ENCODE data around the gene ITGA5. TPM values are rescaled to one million over a fixed set of nuclear protein-coding genes. Genes with fewer than 3 reads are reported as not detected.

Gene ITGA5
- total RNA-seq, 1 experiment from 2014 or later = 96.8 TPM

DNA sequence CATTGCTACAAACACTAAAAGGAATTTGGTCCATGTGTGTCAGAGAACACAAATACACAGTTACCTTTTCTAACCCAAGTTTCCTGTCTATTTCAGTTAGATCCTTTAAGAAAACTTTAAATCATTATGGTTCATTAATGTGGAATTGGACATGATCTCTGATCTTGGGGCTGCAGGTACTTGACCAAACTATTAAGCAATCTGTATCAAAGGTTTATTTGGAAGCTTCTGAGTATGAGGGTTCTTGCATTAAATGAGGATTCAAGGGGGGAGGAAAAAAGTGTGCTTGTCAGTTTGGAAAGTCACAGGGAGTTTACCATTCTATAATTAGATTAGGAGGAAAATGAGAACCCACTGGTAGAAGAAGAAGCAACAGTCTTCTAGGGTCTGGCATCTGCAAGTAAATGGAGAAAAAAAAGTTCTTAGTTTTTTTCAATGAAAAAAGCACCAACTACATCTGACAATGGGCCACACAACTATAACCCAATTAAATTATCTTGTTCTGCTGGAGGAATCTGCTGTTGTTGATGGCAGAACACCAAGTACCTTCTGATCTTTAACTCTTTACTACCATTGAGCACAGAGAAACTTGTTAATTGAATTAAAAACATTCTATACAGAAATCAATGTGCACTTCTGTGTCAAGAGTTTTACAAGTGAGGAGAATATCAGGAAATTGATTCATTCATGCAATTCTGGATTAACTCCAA, 36.8 kb upstream of the ITGA5 start:
- Histone ChIP-seq H3K36me3 (ENCODE audit: insufficient read depth, low read length, poor library complexity, severe bottlenecking) (no peaks in the 10 kb centered on the region), H3K27ac (ENCODE audit: low read depth, low read length, poor library complexity, severe bottlenecking) (no peak overlapping the region), H3K27me3 (replicated peaks; ENCODE audit: insufficient read depth, low read depth, low read length, poor library complexity) (no peaks in the 10 kb centered on the region), H3K4me3 (ENCODE audit: low read depth, low read length, poor library complexity, severe bottlenecking) (no peak overlapping the region), H3K9me3 (ENCODE audit: low read depth, low read length, poor library complexity, severe bottlenecking) (no peaks in the 10 kb centered on the region), H3K4me1 (ENCODE audit: insufficient read depth, low read length, poor library complexity, severe bottlenecking) (peaks cover 10% of the 10 kb centered on the region)
- CTCF ChIA-PET = no interaction called here
- no peak for DNase-seq (ENCODE audit: low spot score)
- BruUV-seq (replicated peaks) = no TSS peak
- TF ChIP-seq, protein P1, sequence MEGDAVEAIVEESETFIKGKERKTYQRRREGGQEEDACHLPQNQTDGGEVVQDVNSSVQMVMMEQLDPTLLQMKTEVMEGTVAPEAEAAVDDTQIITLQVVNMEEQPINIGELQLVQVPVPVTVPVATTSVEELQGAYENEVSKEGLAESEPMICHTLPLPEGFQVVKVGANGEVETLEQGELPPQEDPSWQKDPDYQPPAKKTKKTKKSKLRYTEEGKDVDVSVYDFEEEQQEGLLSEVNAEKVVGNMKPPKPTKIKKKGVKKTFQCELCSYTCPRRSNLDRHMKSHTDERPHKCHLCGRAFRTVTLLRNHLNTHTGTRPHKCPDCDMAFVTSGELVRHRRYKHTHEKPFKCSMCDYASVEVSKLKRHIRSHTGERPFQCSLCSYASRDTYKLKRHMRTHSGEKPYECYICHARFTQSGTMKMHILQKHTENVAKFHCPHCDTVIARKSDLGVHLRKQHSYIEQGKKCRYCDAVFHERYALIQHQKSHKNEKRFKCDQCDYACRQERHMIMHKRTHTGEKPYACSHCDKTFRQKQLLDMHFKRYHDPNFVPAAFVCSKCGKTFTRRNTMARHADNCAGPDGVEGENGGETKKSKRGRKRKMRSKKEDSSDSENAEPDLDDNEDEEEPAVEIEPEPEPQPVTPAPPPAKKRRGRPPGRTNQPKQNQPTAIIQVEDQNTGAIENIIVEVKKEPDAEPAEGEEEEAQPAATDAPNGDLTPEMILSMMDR (conservative IDR thresholded peaks at IDR 0.05; ENCODE audit: low read depth, low read length) = no peak
- no peak for TF ChIP-seq EZH2 (IDR thresholded peaks at IDR 0.05; ENCODE audit: borderline replicate concordance, low read depth, low read length, poor library complexity, severe bottlenecking)
- intact Hi-C loops (cut with micrococcal nuclease; ENCODE audit: unreplicated experiment) = no loop called here
- POLR2A ChIA-PET (ENCODE audit: low non-redundant PET) = no interaction called here

DNA sequence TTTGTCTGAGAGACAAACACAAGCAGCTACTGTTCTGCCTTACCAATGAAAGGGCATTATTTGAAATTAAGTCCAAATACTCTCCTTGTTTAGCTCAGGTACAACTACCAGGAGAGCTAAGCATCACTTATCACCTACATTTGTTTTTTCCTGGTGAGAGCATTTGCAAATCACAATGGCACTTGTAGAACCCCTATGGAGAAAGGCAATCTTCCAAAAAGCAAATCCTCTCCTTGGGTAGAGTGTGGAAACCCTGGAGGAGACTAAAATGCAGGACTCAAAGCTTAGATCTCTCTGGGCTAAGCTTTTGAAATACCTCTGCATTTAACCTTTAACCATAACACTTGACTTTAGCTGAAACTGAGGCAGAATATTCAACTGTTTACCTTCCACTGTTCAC, 33.6 kb upstream of the ITGA5 start:
- intact Hi-C loops (cut with micrococcal nuclease; ENCODE audit: unreplicated experiment) = no loop called here
- Histone ChIP-seq H3K36me3 (ENCODE audit: insufficient read depth, low read length, poor library complexity, severe bottlenecking) (no peaks in the 10 kb centered on the region), H3K9me3 (ENCODE audit: low read depth, low read length, poor library complexity, severe bottlenecking) (no peaks in the 10 kb centered on the region), H3K4me1 (ENCODE audit: insufficient read depth, low read length, poor library complexity, severe bottlenecking) (peaks cover 10% of the 10 kb centered on the region), H3K27me3 (replicated peaks; ENCODE audit: insufficient read depth, low read depth, low read length, poor library complexity) (no peaks in the 10 kb centered on the region), H3K27ac (ENCODE audit: low read depth, low read length, poor library complexity, severe bottlenecking) (no peak overlapping the region), H3K4me3 (ENCODE audit: low read depth, low read length, poor library complexity, severe bottlenecking) (no peak overlapping the region)
- TF ChIP-seq, protein P1 (conservative IDR thresholded peaks at IDR 0.05; ENCODE audit: low read depth, low read length) = no peak
- TF ChIP-seq EZH2 (IDR thresholded peaks at IDR 0.05; ENCODE audit: borderline replicate concordance, low read depth, low read length, poor library complexity, severe bottlenecking) = no peak
- CTCF ChIA-PET = interaction anchor here (0.8 to 1.3 kb wide), 2 partner anchors 13 to 53 kb away, joined by 3 to 6 read pairs; no protein-coding TSS in a partner anchor
- DNase-seq (ENCODE audit: low spot score) = no peak
- no TSS peak for BruUV-seq (replicated peaks)
- POLR2A ChIA-PET (ENCODE audit: low non-redundant PET) = interaction anchor here (0.6 kb wide), 1 partner anchor 1987 kb away, joined by 4 read pairs; no protein-coding TSS in a partner anchor

DNA sequence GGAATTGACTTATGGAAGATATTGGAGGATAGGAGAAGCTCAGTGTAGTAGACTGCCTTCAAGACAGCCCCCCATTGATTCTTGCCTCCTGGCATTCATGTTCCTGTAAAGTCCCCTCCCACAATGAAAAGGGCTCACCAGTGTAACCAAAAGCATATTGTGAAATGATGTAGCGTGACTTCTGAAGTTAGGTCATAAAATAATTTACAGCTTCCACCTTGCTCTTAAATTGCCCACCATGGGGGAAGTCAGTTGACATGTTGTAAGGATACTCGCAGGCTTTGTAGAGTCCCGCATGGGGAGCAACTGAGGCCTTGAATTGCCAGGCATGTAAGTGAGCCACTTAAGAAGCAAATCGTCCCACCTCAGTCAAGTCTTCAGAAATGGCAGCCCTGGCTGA, 29.3 kb upstream of the ITGA5 start:
- intact Hi-C loops (cut with micrococcal nuclease; ENCODE audit: unreplicated experiment) = no loop called here
- TF ChIP-seq EZH2 (IDR thresholded peaks at IDR 0.05; ENCODE audit: borderline replicate concordance, low read depth, low read length, poor library complexity, severe bottlenecking) = no peak
- TF ChIP-seq, protein P1 (conservative IDR thresholded peaks at IDR 0.05; ENCODE audit: low read depth, low read length) = no peak
- H3K27me3 ChIP-seq (replicated peaks; ENCODE audit: insufficient read depth, low read depth, low read length, poor library complexity) = no peaks in the 10 kb centered on the region
- H3K27ac ChIP-seq (ENCODE audit: low read depth, low read length, poor library complexity, severe bottlenecking) = no peak overlapping the region
- ChIA-PET CTCF (no interaction called here), POLR2A (ENCODE audit: low non-redundant PET) (no interaction called here)
- no peaks in the 10 kb centered on the region for H3K36me3 ChIP-seq (ENCODE audit: insufficient read depth, low read length, poor library complexity, severe bottlenecking)
- H3K4me3 ChIP-seq (ENCODE audit: low read depth, low read length, poor library complexity, severe bottlenecking) = no peak overlapping the region
- BruUV-seq (replicated peaks) = no TSS peak
- H3K4me1 ChIP-seq (ENCODE audit: insufficient read depth, low read length, poor library complexity, severe bottlenecking) = no peaks in the 10 kb centered on the region
- H3K9me3 ChIP-seq (ENCODE audit: low read depth, low read length, poor library complexity, severe bottlenecking) = no peaks in the 10 kb centered on the region
- DNase-seq (ENCODE audit: low spot score) = no peak

Data from A673 (cell line).